H1 (cell line): ENCODE data around the gene DTNB. TPM values are rescaled to one million over a fixed set of nuclear protein-coding genes. Genes with fewer than 3 reads are reported as not detected.

Experiments
- CTCF ChIA-PET: fragments of 300-600 bp; sonication (Branson Sonifier 250); formaldehyde crosslinking; loops from one replicate; lab custom pipeline; 2021; ENCODE audit not compliant: partially characterized antibody; lab: Charles Lee
- POLR2A ChIA-PET: fragments of 300-600 bp; sonication (Branson Sonifier 250); formaldehyde crosslinking; loops from one replicate; lab custom pipeline; 2021; ENCODE audit warnings: inconsistent platforms; ENCODE audit not compliant: partially characterized antibody; lab: Charles Lee
- DNase-seq, 2 experiments: peaks; one replicate each; pipeline versions ENCODE4 v3.0.0 to v3.0.0-alpha.2; 2010 to 2022; ENCODE audit warnings: low spot score in 2 of 2, low read depth in 1 of 2, mixed read lengths in 1 of 2
- FAIRE-seq: peaks from 2 replicates; lab custom pipeline; 2011; peaks lifted over from hg19 to GRCh38; lab: Jason Lieb, UNC
- H2AFZ ChIP-seq: 2 replicates; pipeline ENCODE4 v1.8.1; 2012; ENCODE audit warnings: low read length, inconsistent platforms
- H2AK5ac ChIP-seq: 2 replicates; pipeline ENCODE4 v1.6.1; 2013; ENCODE audit warnings: low read depth, low read length
- H2BK120ac ChIP-seq: replicated peaks from 2 replicates; pipeline ENCODE3; 2013; ENCODE audit warnings: low read depth, low read length, inconsistent platforms
- H2BK12ac ChIP-seq: 2 replicates; pipeline ENCODE4 v1.6.1; 2013; ENCODE audit warnings: low read depth, low read length
- H2BK15ac ChIP-seq: 2 replicates; pipeline ENCODE4 v1.6.1; 2013; ENCODE audit warnings: low read length
- H2BK20ac ChIP-seq: 2 replicates; pipeline ENCODE4 v1.6.1; 2013; ENCODE audit warnings: low read length
- H2BK5ac ChIP-seq: 2 replicates; pipeline ENCODE4 v1.6.1; 2013; ENCODE audit warnings: low read depth, low read length
- H3K14ac ChIP-seq: 2 replicates; pipeline ENCODE4 v1.6.1; 2013; ENCODE audit warnings: inconsistent platforms; ENCODE audit not compliant: insufficient read length
- H3K18ac ChIP-seq: 2 replicates; pipeline ENCODE4 v1.6.1; 2013; ENCODE audit warnings: low read length; ENCODE audit errors: extremely low read depth
- H3K23ac ChIP-seq: 2 replicates; pipeline ENCODE4 v1.6.1; 2013; ENCODE audit warnings: inconsistent platforms; ENCODE audit not compliant: insufficient read length
- H3K23me2 ChIP-seq: 2 replicates; pipeline ENCODE4 v1.6.1; 2013; ENCODE audit warnings: low read depth, low read length
- H3K27ac ChIP-seq: 2 replicates; pipeline ENCODE4 v1.6.1; 2011; ENCODE audit warnings: low read depth, low read length, inconsistent platforms
- H3K27me3 ChIP-seq, 4 experiments: replicated peaks in 1 of 4; 1 replicate in 1 of 4; 2 replicates in 3 of 4; pipeline versions ENCODE4 v1.6.1 to v1.8.1; 2011 to 2013; ENCODE audit warnings: low read length in 3 of 4, mild to moderate bottlenecking in 3 of 4, inconsistent platforms in 2 of 4, mixed read lengths in 2 of 4, moderate library complexity in 1 of 4; ENCODE audit not compliant: control insufficient read depth in 3 of 4, insufficient read depth in 3 of 4; ENCODE audit errors: extremely low read depth in 1 of 4
- H3K36me3 ChIP-seq, 4 experiments: 2 replicates each; pipeline versions ENCODE4 v1.6.1 to v1.8.1; 2011 to 2013; ENCODE audit warnings: mild to moderate bottlenecking in 4 of 4, low read length in 3 of 4, moderate library complexity in 2 of 4, control low read depth in 1 of 4, inconsistent platforms in 1 of 4; ENCODE audit not compliant: insufficient read depth in 4 of 4, control insufficient read depth in 2 of 4
- H3K4ac ChIP-seq: replicated peaks from 2 replicates; pipeline ENCODE3; 2013; ENCODE audit warnings: low read length, low read depth, mixed read lengths, inconsistent platforms; ENCODE audit not compliant: insufficient read length
- H3K4me1 ChIP-seq, 4 experiments: replicated peaks in 1 of 4; 1 replicate in 1 of 4; 2 replicates in 3 of 4; pipeline versions ENCODE4 v1.6.1 to v1.8.1; 2011 to 2013; ENCODE audit warnings: low read length in 3 of 4, inconsistent platforms in 2 of 4, mixed read lengths in 1 of 4; ENCODE audit not compliant: insufficient read depth in 4 of 4, control insufficient read depth in 3 of 4
- H3K4me2 ChIP-seq, 2 experiments: 2 replicates each; pipeline versions ENCODE4 v1.6.1 to v1.8.1; 2011 to 2013; ENCODE audit warnings: low read depth in 2 of 2, low read length in 2 of 2, control low read depth in 1 of 2, inconsistent platforms in 1 of 2, mild to moderate bottlenecking in 1 of 2; ENCODE audit not compliant: insufficient read depth in 1 of 2
- H3K4me3 ChIP-seq, 4 experiments: fragments of 200-600, 300-600 bp in 1 of 4; sonication (generic), shearing (Covaris generic), sonication (Bioruptor Twin) in 1 of 4; 2 replicates each; pipeline versions ENCODE4 v1.5.1 to v1.8.1; 2011 to 2016; ENCODE audit warnings: low read length in 4 of 4, low read depth in 3 of 4, control low read depth in 2 of 4, inconsistent platforms in 2 of 4, mild to moderate bottlenecking in 2 of 4, mixed read lengths in 1 of 4, moderate library complexity in 1 of 4; ENCODE audit not compliant: insufficient read depth in 2 of 4; ENCODE audit errors: extremely low read depth in 1 of 4
- H3K56ac ChIP-seq: replicated peaks from 2 replicates; pipeline ENCODE3; 2013; ENCODE audit warnings: low read depth, mild to moderate bottlenecking, mixed read lengths, low read length, inconsistent platforms; ENCODE audit not compliant: insufficient read length
- H3K79me1 ChIP-seq: 2 replicates; pipeline ENCODE4 v1.6.1; 2013; ENCODE audit warnings: low read depth, low read length, control low read depth
- H3K79me2 ChIP-seq, 2 experiments: 2 replicates each; pipeline versions ENCODE4 v1.6.1 to v1.8.1; 2012 to 2013; ENCODE audit warnings: low read length in 2 of 2, mild to moderate bottlenecking in 2 of 2, inconsistent platforms in 1 of 2; ENCODE audit not compliant: insufficient read depth in 2 of 2, control insufficient read depth in 1 of 2
- H3K9ac ChIP-seq, 4 experiments: replicated peaks in 1 of 4; 1 replicate in 1 of 4; 2 replicates in 3 of 4; pipeline versions ENCODE4 v1.6.1 to v1.8.1; 2011 to 2013; ENCODE audit warnings: low read depth in 3 of 4, low read length in 3 of 4, control low read depth in 2 of 4, mild to moderate bottlenecking in 2 of 4, moderate library complexity in 2 of 4, inconsistent platforms in 1 of 4; ENCODE audit errors: extremely low read depth in 1 of 4
- H3K9me3 ChIP-seq, 2 experiments: 2 replicates each; pipeline versions ENCODE4 v1.6.1 to v1.8.1; 2012 to 2013; ENCODE audit warnings: mild to moderate bottlenecking in 2 of 2, moderate library complexity in 2 of 2, control low read depth in 1 of 2, inconsistent platforms in 1 of 2, low read depth in 1 of 2, low read length in 1 of 2, mixed read lengths in 1 of 2; ENCODE audit not compliant: insufficient read depth in 2 of 2
- H4K20me1 ChIP-seq, 2 experiments: replicated peaks in 1 of 2; 2 replicates each; pipeline versions ENCODE3 to v1.8.1; 2011 to 2013; ENCODE audit warnings: inconsistent platforms in 2 of 2, low read length in 2 of 2, mild to moderate bottlenecking in 1 of 2; ENCODE audit not compliant: insufficient read depth in 2 of 2, control insufficient read depth in 1 of 2
- H4K5ac ChIP-seq: 2 replicates; pipeline ENCODE4 v1.6.1; 2013; ENCODE audit warnings: low read length, low read depth, mixed read lengths, inconsistent platforms; ENCODE audit not compliant: insufficient read length
- H4K8ac ChIP-seq: 2 replicates; pipeline ENCODE4 v1.8.0; 2013; ENCODE audit warnings: mild to moderate bottlenecking, moderate library complexity, low read length, inconsistent platforms; ENCODE audit not compliant: insufficient read depth; ENCODE audit errors: extremely low read depth
- H4K91ac ChIP-seq: replicated peaks from 2 replicates; pipeline ENCODE3; 2013; ENCODE audit warnings: low read length, mixed read lengths, inconsistent platforms; ENCODE audit not compliant: insufficient read length
- ATF2 ChIP-seq: IDR thresholded peaks from 2 replicates; pipeline ENCODE4 v1.6.1; 2012; ENCODE audit warnings: low read length, inconsistent platforms
- BRCA1 ChIP-seq: IDR thresholded peaks from 2 replicates; pipeline ENCODE4 v1.6.1; 2012; ENCODE audit warnings: low read depth, low read length, improper control_type of control experiment
- GABPA ChIP-seq: IDR thresholded peaks from 2 replicates; pipeline ENCODE4 v1.6.1; 2011; ENCODE audit warnings: mild to moderate bottlenecking, low read length, moderate library complexity, borderline replicate concordance; ENCODE audit not compliant: insufficient read depth
- HDAC2 ChIP-seq, 2 experiments: fragments of 300-600 bp in 1 of 2; sonication (generic) in 1 of 2; IDR thresholded peaks; 2 replicates each; pipeline ENCODE4 v1.6.1; 2011 to 2012; ENCODE audit warnings: low read depth in 2 of 2, low read length in 2 of 2, mild to moderate bottlenecking in 2 of 2, moderate library complexity in 2 of 2, borderline replicate concordance in 1 of 2, inconsistent platforms in 1 of 2
- JUND ChIP-seq: IDR thresholded peaks from 2 replicates; pipeline ENCODE4 v1.6.1; 2011; ENCODE audit warnings: mild to moderate bottlenecking, improper control_type of control experiment, low read length
- KDM5A ChIP-seq: fragments of 200-600 bp; IDR thresholded peaks from 2 replicates; pipeline ENCODE4 v1.7.1; 2012; ENCODE audit warnings: mild to moderate bottlenecking, low read length, inconsistent platforms, mixed read lengths
- RXRA ChIP-seq: IDR thresholded peaks from 2 replicates; pipeline ENCODE4 v1.6.1; 2011; ENCODE audit warnings: low read depth, mild to moderate bottlenecking, low read length, moderate library complexity; ENCODE audit not compliant: insufficient read depth
- SP1 ChIP-seq: IDR thresholded peaks from 2 replicates; pipeline ENCODE4 v1.6.1; 2011; ENCODE audit warnings: low read depth, low read length
- WGBS, 2 experiments: shearing (Covaris generic) in 1 of 2; methylation state at CpG; one replicate each; pipeline versions ENCODE4 v1.1.6 to v1.1.7; 2013 to 2015; ENCODE audit warnings: low lambda C conversion rate in 2 of 2, mixed read lengths in 2 of 2, inconsistent platforms in 1 of 2, low coverage in 1 of 2, missing lambda C conversion rate in 1 of 2; ENCODE audit not compliant: insufficient replicate concordance in 2 of 2, insufficient coverage in 1 of 2, insufficient read length in 1 of 2; ENCODE audit errors: extremely low coverage in 1 of 2, missing lambda C conversion rate in 1 of 2; 5-methylcytosine and 5-hydroxymethylcytosine counted together
- polyA plus RNA-seq, 7 experiments: library from polyadenylated mRNA; depleted of rRNA in 3 of 7; stranded (reverse) in 5 of 7; unstranded in 2 of 7; fragments of >200 nt in 5 of 7; fragments of 200-250 nt in 2 of 7; gene quantifications; 1 replicate in 5 of 7; 2 replicates in 1 of 7; 4 replicates in 1 of 7; pipeline versions ENCODE4 v1.2.1 to v1.2.3, GENCODE V29; 2011 to 2013; ENCODE audit warnings: missing spikeins in 2 of 7, mixed read lengths in 2 of 7
- total RNA-seq: library from RNA; stranded (reverse); fragmentation: NEBNext Ultra II Directional; extraction: Animal tissue kit (Norgen Biotek cat#: 25700); gene quantifications from 2 replicates; pipeline ENCODE4 v1.2.1, GENCODE V29; 2021
- TF ChIP-seq, protein P1 (sequence below): IDR thresholded peaks from 2 replicates; pipeline ENCODE4 v1.6.1; 2012; ENCODE audit warnings: inconsistent platforms

DTNB gene
- total and polyA plus RNA-seq, 2 of the 8 experiments (the other 6 are each of a cell fraction or from before 2014, with no cell fraction given) = 39.6 to 49.5 TPM

DNA sequence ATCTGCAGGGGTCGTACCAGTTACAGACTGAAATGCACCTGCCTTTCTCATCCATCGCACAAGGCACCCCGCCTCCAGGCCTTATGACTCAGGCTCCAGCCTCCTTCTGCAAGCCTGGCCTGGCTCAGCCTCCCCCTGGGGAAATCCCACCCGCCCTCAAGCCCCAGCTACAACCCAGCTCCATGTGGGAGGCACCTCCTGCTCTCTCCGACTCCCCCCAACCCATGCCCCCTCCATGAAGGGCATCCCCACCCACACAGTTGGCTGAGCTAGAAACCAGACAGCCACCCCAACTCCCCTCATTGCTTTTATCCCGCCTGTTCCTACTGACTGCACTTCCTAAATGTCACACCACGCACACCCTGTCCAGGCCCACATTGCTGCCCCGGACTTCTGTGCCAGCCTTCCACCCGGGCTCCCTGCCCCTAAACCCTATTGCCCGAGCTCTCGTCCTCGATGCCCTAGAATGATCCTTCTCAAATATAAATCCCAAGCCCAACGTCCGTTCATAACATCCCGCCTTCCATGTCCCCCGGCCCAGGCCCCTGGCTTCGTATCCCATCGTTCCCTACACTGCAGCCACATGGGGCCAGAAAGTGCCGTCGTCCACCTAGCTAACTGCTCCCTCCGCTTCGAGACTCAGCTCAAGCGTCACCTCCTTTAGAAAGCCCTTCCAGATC lies 341.6 kb downstream of the DTNB start:
- Histone ChIP-seq H3K79me1 (peaks cover 3% of the 10 kb centered on the region), H3K79me2 (no peaks in the 10 kb centered on the region), H3K9ac (no peak overlapping the region), H2AFZ (no peak overlapping the region), H2AK5ac (0 out of 2 replicates have a peak overlapping the region, but pooled peaks have one; percentile 13), H2BK20ac (no peak overlapping the region), H4K91ac (no peak overlapping the region), H3K27me3 (no peaks in the 10 kb centered on the region), H3K14ac (no peak overlapping the region), H3K9me3 (no peaks in the 10 kb centered on the region; a peak in 1 of 4 replicates), H3K4me1 (peaks cover 14 to 37% (median 25%) of the 10 kb centered on the region in 4 experiments), H2BK15ac (no peak overlapping the region), H2BK5ac (no peak overlapping the region), H4K20me1 (peaks cover 0 to 3% of the 10 kb centered on the region in 2 experiments), H3K23me2 (peaks cover 2% of the 10 kb centered on the region; the same call in 1 of the 2 replicates), H2BK120ac (no peak overlapping the region), H4K5ac (no peak overlapping the region), H3K18ac (no peak overlapping the region), H3K4me3 (no peak overlapping the region), H2BK12ac (peak overlapping the region; percentile 68; the same call in 1 of the 2 replicates), H3K4me2 (no peak overlapping the region), H3K36me3 (no peaks in the 10 kb centered on the region), H3K56ac (no peak overlapping the region), H4K8ac (no peak overlapping the region), H3K23ac (no peak overlapping the region), H3K27ac (no peak overlapping the region), H3K4ac (no peak overlapping the region)
- DNase-seq (no peak), FAIRE-seq (no peak)
- POLR2A ChIA-PET = interaction anchor here (1.3 kb wide), 1 partner anchor 10 kb away, joined by 5 read pairs; no protein-coding TSS in a partner anchor
- TF ChIP-seq JUND (no peak), ATF2 (no peak), GABPA (no peak), HDAC2 (IDR thresholded peaks at IDR 0.05; ENCODE audit: borderline replicate concordance in 1 of 2, low read depth in 2 of 2, low read length in 2 of 2) (no peak), BRCA1 (no peak), KDM5A (no peak), RXRA (no peak), SP1 (no peak)
- TF ChIP-seq, protein P1, sequence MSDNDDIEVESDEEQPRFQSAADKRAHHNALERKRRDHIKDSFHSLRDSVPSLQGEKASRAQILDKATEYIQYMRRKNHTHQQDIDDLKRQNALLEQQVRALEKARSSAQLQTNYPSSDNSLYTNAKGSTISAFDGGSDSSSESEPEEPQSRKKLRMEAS = no peak
- 90% methylated on average over 21 of the region's 23 CpGs; no CpG with 5 or more reads in 1 of the 2 experiments for WGBS, 2 experiments
- CTCF ChIA-PET = interaction anchor here (0.8 to 11.4 kb wide), 4 partner anchors 8 to 333 kb away, joined by 3 to 178 read pairs (median 4); no protein-coding TSS in a partner anchor
